Measurements from ENCODE around the gene ZNF391. TPM values are rescaled to one million over a fixed set of nuclear protein-coding genes. Genes with fewer than 3 reads are reported as not detected.
"Not testable (repeated sequence)": the region's sequence is repeated elsewhere in the genome, so short reads cannot be mapped to it uniquely, and the experiment has no call there.

Gene ZNF391
- total RNA-seq, 2 donors from 2014 or later: 1.6 to 2.3 TPM

DNA sequence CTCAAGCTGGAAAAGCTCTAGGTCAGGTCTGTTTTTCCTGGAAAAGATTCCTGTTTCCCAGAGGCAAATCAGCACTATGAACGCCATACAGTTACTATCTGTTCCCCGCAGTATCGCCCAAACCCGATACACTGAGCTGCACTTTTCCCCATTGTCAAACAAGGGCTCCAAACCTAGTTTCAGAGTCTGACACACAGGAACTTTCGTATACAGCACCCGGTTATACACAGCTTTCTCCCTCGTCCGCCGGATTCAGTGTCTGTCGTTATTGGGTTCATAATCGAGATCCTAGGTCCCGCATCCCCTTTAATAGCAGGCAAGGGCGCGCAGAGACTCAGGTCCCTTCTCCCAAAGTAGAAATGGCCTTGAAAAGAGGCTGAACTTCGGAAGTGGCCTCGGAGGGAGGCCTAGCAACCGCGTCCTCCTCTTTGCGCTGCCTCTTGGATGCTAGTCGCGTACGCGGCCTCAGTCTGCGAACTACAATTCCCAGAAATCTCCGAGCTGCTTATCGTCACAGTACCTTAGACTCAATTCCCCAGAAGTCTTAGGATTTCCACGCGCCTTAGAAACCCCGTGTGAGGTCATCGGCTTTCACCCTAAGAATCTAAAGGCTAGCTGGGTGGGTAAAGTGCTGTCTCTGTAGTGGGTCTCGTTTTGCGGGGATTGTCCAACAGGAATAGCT, 34.2 kb downstream of the ZNF391 start:
- Histone ChIP-seq H3K27ac (no peak overlapping the region), H3K4me1 (ENCODE audit: control insufficient read depth in 1 of 2, low read depth in 2 of 2) (no peaks in the 10 kb centered on the region), H3K27me3 (replicated peaks; ENCODE audit: insufficient read depth) (no peaks in the 10 kb centered on the region), H3K4me3 (peak overlapping the region; percentile 19), H3K36me3 (no peaks in the 10 kb centered on the region), H3K9me3 (peaks cover 4% of the 10 kb centered on the region)
- no peak for ATAC-seq (ENCODE audit: insufficient number of reproducible peaks, low FRiP score, low read depth)
- no peak for DNase-seq (ENCODE audit: low spot score)
- TF ChIP-seq, protein P1, sequence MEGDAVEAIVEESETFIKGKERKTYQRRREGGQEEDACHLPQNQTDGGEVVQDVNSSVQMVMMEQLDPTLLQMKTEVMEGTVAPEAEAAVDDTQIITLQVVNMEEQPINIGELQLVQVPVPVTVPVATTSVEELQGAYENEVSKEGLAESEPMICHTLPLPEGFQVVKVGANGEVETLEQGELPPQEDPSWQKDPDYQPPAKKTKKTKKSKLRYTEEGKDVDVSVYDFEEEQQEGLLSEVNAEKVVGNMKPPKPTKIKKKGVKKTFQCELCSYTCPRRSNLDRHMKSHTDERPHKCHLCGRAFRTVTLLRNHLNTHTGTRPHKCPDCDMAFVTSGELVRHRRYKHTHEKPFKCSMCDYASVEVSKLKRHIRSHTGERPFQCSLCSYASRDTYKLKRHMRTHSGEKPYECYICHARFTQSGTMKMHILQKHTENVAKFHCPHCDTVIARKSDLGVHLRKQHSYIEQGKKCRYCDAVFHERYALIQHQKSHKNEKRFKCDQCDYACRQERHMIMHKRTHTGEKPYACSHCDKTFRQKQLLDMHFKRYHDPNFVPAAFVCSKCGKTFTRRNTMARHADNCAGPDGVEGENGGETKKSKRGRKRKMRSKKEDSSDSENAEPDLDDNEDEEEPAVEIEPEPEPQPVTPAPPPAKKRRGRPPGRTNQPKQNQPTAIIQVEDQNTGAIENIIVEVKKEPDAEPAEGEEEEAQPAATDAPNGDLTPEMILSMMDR (IDR thresholded peaks at IDR 0.05): no peak

DNA sequence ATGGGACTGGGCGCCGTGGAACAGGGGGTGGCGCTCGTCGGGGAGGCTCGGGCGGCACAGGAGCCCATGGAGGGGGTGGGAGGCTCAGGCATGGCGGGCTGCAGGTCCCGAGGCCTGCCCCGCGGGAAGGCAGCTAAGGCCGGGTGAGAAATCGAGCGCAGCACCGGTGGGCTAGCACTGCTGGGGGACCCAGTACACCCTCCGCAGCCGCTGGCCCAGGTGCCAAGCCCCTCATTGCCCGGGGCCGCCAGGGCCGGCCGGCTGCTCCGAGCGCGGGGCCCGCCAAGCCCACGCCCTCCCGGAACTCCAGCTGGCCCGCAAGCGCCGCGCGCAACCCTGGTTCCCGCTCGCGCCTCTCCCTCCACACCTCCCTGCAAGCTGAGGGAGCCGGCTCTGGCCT, 36.3 kb downstream of the ZNF391 start:
- H3K9me3 ChIP-seq; H3K36me3 ChIP-seq; H3K4me1 ChIP-seq (ENCODE audit: control insufficient read depth in 1 of 2, low read depth in 2 of 2); H3K27ac ChIP-seq; H3K27me3 ChIP-seq (replicated peaks; ENCODE audit: insufficient read depth); DNase-seq (ENCODE audit: low spot score); H3K4me3 ChIP-seq; ATAC-seq (ENCODE audit: insufficient number of reproducible peaks, low FRiP score, low read depth): not testable (repeated sequence)

DNA sequence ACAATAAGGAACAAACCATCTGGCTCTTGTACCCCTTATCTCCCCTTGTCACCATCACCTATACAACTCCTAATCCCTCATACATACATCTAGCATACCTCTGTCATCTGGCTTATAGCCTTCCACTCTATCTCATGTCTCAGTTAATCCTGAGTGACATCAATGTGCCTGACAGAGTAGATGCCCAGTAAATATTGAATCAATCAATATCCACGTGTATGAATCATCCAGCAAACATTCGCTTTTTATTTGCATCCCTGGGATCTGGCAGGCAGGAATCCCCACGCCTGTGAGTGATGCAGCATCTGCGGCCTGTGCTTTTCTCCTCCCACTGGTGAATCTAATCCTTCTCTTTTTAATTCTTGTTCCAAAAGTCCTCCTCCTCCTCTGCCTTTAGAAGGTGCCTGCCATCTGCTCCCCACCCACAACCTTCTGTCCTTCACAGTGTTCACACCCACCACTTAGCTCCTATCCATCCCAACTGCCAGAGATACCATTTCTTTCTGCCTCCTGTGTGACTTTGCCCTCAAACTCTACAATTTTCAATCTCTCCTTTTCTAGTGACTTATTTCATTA, 37.6 kb downstream of the ZNF391 start:
- no peaks in the 10 kb centered on the region for H3K36me3 ChIP-seq
- H3K4me3 ChIP-seq: no peak overlapping the region
- TF ChIP-seq, protein P1 (IDR thresholded peaks at IDR 0.05): no peak
- no peak overlapping the region for H3K27ac ChIP-seq
- peaks cover 4% of the 10 kb centered on the region for H3K9me3 ChIP-seq
- DNase-seq (ENCODE audit: low spot score) (no peak), ATAC-seq (ENCODE audit: insufficient number of reproducible peaks, low FRiP score, low read depth) (no peak)
- H3K27me3 ChIP-seq (replicated peaks; ENCODE audit: insufficient read depth): no peaks in the 10 kb centered on the region
- no peaks in the 10 kb centered on the region for H3K4me1 ChIP-seq (ENCODE audit: control insufficient read depth in 1 of 2, low read depth in 2 of 2)

DNA sequence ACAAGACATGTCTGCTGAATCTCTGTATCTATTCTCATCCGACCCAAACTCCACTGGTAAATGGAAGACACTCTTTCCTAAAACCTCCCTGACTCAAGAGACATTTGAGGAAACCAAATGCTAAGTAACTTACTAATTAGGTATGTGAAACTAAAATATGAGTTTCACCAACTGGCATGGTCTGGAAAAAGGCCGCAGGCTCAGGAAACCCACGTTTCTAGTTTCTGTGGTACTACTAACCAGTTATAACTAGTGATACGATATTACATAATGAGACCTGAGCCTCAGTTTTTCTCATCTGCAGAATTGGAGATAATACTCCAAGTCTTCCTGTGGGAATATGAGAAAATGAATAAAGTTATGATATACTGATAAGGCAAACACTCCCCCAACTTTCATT, 39.9 kb downstream of the ZNF391 start:
- DNase-seq (ENCODE audit: low spot score) (no peak), ATAC-seq (ENCODE audit: insufficient number of reproducible peaks, low FRiP score, low read depth) (no peak)
- Histone ChIP-seq H3K27me3 (replicated peaks; ENCODE audit: insufficient read depth) (no peaks in the 10 kb centered on the region), H3K9me3 (no peaks in the 10 kb centered on the region), H3K4me3 (no peak overlapping the region), H3K27ac (no peak overlapping the region), H3K36me3 (no peaks in the 10 kb centered on the region), H3K4me1 (ENCODE audit: control insufficient read depth in 1 of 2, low read depth in 2 of 2) (no peaks in the 10 kb centered on the region)
- TF ChIP-seq, protein P1 (IDR thresholded peaks at IDR 0.05): no peak

DNA sequence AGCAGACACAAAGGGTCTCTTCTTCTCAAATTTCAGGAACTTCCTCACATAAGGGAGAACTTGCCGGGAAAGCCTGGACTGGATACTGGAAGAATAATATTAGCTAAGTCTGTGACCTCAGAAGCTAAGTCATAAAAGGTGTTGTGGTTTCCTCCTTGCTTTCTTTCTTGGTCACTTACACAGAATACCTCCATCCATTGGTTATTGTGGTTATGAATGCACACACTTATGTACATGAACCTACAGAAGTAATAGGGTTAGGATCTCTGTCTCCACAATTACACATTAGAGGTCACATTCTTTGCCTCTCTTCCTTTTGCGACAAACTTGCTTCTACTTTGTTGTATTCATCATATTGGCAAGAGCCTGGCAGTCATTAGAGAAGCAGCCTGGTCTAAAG, 40.4 kb downstream of the ZNF391 start:
- H3K36me3 ChIP-seq: no peaks in the 10 kb centered on the region
- no peak overlapping the region for H3K4me3 ChIP-seq
- no peaks in the 10 kb centered on the region for H3K4me1 ChIP-seq (ENCODE audit: control insufficient read depth in 1 of 2, low read depth in 2 of 2)
- ATAC-seq (ENCODE audit: insufficient number of reproducible peaks, low FRiP score, low read depth) (no peak), DNase-seq (ENCODE audit: low spot score) (no peak)
- TF ChIP-seq, protein P1 (IDR thresholded peaks at IDR 0.05): no peak
- H3K27me3 ChIP-seq (replicated peaks; ENCODE audit: insufficient read depth): no peaks in the 10 kb centered on the region
- no peaks in the 10 kb centered on the region for H3K9me3 ChIP-seq
- H3K27ac ChIP-seq: no peak overlapping the region

Measured in thoracic aorta (tissue), 2 donors.